HG03103 (cell line): ENCODE results near the gene MB.

Source experiments
- ATAC-seq: cut with Tn5 transposase; IDR thresholded peaks from one replicate; pipeline ENCODE4 v1.9.1; 2021; ENCODE audit warnings: low read depth; ENCODE audit not compliant: unreplicated experiment

The MB gene

DNA sequence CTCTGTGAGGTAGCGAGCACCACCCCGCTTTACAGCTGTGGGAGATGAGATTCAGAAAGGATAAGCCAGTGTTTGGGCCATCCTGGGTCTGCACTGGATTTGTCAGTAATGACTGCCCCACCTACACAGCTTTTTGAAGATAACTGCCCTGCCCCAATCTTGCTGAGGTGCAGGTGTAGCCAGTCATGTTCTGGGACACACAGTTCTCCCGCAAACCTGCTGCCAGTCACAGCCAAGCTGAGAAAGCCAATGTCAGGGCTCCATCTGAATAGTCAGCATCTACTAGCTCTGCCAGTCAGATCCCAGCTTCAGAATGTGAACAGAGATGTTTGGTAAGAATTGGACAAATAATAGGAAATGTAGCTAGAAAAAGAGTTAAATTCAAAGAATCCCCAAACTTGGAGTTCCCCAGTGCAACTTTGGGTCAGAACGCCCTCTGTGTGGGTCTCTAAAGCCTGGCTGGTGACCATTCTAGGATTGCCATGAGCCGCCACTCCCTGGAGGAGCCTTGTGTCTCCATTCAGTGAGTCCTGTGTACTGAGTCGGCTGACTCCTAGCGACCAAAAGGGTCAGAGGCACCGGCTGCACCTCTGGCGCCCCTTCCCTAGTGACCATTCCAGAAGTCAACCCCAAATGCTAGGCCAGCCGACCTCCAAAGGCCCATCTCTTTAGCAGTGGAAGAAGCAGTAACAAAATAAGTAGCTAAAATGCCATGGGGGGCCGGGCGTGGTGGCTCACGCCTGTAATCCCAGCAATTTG lies 2.4 kb upstream of the MB start:
- no peak for ATAC-seq

DNA sequence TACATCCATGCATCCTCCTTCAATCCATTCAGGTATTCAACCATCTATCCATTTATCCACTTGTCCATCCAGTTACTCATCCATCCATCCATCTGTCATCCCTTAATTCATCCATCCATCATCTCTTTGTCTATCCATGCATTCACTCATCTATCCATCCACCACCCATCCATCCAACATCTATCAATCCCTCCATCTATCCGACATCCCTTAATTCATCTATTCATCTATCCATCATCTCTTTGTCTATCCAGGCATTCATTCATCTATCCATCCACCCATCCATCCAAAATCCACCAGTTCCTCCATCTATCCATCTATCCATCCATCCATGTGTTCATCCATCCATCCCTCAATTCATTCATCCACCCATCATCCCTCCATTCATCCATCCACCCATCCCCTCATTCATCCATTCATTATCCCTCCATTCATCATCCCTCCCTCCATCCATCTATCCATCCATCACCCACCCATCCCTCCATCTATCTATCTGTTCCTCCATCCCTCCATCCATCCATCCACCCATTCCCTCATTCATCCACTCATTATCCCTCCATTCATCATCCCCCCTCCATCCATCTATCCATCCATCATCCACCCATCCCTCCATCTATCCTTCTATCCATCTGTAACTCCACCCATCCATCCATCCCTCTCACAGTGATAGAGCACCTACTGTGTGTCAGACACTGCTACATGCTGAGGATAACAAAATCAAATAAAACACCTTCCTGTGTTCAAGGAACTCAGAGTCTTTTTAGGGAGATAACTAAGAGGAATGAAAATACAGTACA lies 1.5 kb upstream of the MB start:
- ATAC-seq: no peak

DNA sequence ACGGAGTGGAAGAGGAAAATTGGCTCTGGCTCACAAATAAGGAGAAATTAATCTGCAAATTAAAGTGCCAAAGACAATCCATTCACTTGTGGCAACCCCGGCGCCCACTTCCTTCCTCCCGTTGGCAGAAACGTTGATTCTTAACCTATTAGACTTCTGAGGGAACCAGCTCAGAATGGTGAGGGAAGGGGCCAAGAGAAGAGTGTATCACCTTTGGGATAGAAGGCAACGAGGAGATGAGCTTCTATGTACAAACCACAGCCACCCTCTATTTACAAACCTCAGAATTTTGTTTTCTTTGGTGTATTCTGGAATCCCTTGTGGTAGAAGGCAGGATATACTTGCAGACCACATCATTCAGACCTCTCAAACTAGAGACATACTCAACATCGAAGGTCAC lies 1.1 kb downstream of the MB start:
- ATAC-seq: no peak

DNA sequence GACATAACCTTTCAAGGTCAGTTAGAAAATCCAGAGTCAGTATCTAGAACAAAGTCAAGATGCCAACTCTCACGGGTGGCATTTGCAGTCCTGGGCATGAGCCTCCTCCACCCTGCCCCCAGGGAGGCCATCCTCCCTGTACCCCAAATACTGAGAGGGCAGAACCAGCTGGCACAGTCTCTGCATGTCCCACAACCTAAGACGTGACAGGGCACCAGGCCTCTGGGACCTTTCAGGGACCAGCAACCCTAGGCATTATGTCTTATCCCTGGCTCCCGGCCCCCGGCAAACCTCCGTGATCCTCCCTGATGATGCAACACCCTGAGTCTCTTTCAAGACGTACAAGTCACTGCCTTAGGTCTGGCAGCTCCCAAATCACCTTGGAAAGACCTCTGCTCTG lies 2.0 kb downstream of the MB start:
- ATAC-seq: no peak

- ATAC-seq: no peak
These were observed 2.7 kb downstream of the MB start for GRCh38 chr22:35614404-35614803.

DNA sequence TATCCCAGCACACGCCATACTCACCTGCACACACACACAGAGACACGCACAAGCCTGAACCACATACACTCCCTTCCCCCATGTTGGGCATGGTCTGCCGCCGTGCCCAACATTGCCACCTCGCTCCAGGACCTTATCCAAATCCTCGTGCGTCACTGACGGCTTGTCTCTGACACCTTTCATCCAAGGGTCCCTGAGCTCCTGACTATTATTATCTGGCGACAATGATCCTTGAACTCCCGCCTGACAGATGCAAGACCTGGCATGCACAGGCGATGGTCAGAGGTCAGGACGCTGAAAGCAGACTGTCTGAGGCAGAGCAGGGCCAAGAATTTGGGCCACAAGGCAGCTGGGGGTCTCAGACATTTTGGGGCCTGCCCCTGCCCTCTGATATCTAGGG lies 4.2 kb downstream of the MB start:
- no peak for ATAC-seq

- ATAC-seq: no peak
These were observed 5.1 kb downstream of the MB start for GRCh38 chr22:35611891-35612576.

GRCh38 chr22:35611200-35611890 lies 5.8 kb downstream of the MB start:
- ATAC-seq: no peak

DNA sequence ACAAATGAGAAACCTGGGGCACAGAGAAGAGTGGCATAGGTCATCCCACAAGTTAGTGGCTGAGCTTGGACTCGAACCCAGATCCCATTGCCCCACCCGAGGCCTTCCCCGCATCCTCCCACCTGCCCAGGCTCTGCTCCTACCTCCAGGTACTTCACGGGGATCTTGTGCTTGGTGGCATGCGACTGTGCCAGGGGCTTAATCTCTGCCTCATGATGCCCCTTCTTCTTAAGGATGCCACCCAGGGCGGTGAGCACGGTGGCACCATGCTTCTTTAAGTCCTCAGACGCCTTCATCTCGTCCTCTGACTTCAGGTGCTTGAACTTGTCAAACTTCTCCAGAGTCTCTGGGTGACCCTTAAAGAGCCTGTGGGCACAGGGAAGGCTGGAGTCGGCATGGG lies 6.4 kb downstream of the MB start:
- no peak for ATAC-seq

DNA sequence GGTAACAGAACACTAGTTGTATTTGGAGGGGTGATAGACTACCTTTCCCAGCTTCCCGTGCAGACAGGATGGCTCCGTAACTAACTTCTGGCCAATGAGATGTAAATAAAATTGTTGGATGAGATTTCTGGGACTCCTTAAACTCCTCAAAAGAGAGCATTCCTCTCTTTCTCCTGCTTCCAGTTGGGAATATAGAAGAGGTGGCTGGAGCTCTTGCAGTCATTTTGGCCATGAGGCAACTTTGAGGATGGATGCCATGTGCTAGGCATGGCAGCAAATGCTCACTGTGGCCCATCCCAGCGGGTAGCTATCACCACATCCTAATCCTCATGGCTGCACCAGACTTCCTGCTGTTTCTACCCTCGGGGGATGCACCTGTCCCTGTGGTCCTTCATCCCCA lies 7.4 kb downstream of the MB start:
- no peak for ATAC-seq

GRCh38 chr22:35609261-35609660 lies 7.9 kb downstream of the MB start:
- ATAC-seq: no peak

DNA sequence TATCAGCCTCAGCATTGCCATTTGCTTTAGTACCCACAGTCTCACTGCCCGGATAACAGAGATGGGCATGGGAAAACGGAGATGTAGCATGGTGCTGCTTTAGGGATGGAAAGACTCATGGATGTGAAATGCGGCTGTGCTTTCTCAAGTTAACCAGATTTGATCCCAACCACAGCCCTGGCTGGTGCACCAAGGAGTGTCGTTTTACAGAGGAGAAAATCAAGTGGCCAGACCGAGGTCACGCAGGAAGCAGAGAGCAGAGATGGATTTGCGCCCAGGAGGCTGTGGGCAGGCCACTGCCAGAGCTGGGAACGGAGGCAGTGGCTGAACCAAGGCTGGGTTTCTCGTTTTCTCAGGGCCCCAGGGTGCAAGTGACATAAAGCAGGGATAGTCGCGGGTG lies 9.0 kb downstream of the MB start:
- no peak for ATAC-seq

- no peak for ATAC-seq
These were observed 10.2 kb downstream of the MB start for GRCh38 chr22:35606916-35607315.

DNA sequence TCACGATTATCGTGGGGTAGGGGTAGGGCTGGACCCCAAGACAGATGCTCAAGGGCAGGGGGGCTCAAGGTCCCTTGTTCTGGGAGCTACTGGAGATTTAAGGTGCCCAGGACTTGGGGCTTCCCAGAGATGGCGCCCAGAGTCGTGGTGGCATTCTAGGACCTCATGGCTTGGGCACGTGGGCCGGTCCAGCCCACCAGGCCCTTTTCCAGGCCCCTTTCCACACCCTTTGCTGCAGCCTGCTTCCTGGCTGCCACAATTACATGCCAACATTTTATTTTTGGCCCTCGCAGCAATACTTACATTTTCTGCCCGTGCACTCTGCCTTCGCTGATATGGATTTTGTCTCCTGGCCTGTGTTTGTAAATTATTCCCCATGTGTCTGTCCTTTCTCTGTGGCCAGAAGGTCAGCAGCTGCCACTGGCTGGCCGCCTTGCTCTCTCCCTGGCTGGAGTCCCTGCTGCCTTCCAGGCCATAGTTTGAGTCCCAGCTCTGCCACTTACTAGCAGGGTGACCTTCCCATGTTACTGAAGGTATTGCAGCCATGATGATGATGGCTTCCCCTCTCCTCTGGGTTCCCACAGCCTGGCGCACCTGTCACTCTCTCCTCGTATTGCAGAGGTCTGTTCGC lies 11.2 kb downstream of the MB start:
- no peak for ATAC-seq

- ATAC-seq: no peak
These were observed 11.8 kb downstream of the MB start for GRCh38 chr22:35605369-35605680.

DNA sequence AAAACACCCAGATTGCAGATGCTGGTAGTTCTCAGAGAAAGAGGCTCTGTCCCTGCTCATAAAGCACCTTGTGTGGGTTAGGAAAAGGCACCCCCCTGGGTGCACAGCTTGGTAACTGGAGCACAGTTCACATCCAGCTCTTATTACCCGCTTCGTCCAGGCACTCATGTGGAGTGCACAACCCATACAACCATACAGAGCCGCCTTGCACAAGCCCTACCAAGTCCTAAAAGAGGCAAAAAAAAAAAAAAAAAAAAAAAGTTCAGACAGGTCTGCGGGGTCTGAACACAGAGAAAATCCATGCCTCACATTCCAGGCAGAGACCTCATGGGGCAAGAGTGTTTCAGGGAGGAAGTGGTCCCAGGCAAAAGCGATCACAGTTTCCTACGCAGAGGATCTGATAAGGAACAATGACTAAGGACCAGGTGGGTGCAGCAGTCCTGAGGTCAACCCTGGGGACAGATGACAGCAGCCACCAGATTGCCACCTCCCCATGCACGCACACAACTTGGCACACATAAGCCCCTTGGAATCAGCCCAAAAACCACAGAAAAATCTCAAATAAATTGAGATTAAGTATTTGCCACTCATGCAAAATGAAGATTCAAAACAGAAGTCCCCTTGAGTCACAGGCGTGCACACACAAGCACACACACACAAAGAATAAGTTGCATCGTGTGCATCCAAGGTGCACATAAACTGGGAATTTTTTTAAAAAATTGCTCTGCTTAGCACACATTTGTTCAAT lies 12.3 kb downstream of the MB start:
- no peak for ATAC-seq

DNA sequence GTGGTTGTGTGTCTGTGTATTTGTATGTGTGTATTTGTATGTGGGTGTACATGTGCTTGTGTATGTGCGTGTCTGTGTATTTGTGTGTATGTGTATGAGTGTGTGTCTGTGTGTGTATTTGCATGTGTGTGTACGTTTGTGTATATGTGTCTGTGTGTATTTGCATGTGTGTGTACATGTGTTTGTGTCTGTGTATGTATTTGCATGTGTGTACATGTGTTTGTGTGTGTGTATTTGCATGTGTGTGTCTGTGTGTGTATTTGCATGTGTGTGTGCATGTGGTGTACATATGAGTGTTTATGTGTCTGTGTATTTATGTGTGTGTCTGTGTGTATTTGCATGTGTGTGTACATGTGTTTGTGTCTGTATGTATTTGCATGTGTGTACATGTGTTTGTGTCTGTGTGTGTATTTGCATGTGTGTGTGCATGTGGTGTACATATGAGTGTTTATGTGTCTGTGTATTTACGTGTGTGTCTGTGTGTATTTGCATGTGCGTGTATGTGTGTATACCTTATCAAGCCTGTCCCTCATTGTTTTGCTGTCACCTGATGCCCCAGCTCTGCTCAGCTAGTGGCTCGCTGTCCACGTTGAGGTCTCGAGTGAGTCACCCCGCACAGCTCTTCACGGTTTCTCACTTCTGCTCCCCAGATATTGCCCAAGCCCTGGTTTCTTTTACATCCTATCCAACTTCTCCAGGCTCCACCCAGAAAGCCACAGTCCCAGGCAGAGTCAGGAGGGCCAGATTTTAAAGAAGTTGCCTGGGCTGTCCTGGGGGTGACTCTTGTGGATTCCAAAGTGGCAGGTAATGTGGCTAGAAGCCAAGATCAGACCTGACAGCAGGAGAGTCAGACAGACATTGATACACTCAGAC lies 15.2 kb downstream of the MB start:
- ATAC-seq: no peak

- ATAC-seq: no peak
These were observed 16.0 kb downstream of the MB start for GRCh38 chr22:35601013-35601580.

DNA sequence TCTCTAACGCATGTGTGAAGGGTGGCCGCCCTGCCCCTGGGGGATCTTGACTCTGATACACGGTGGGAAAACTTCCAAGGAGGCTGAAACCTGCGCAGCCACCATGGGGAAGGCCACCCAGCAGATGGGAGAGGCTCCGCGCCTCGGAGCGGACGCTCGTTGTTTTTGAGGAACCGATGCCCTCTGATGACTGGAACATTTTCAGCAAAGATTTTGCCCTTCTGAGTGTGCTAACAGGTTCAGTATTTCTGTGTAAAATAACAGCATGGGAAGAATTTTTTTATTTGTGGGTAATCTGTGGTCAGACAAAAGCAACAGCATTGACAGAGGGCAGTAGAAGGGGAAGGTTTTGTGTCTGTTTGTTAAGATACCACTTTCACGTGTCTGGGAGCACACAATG lies 16.7 kb downstream of the MB start:
- ATAC-seq: no peak
